Activated T-cell treated with anti-CD3 and anti-CD28 coated beads, Interleukin-2, amount 50 U/mL, for 24 hours (primary cell): ENCODE measurements around the gene LPAR5.
"Not testable (repeated sequence)": the region's sequence is repeated elsewhere in the genome, so short reads cannot be mapped to it uniquely, and the experiment has no call there.

Experiments used
- DNase-seq: peaks from one replicate; pipeline ENCODE4 v3.0.0-alpha.2; 2020
- H3K27ac Mint-ChIP-seq: 2 replicates; pipeline ENCODE4 v1.8.0; 2020; ENCODE audit warnings: mild to moderate bottlenecking, mixed read lengths
- H3K27me3 Mint-ChIP-seq: 2 replicates; pipeline ENCODE4 v1.8.0; 2020; ENCODE audit warnings: mixed read lengths
- H3K36me3 Mint-ChIP-seq: 2 replicates; pipeline ENCODE4 v1.8.0; 2020; ENCODE audit warnings: low read depth, mixed read lengths
- H3K4me1 Mint-ChIP-seq: 2 replicates; pipeline ENCODE4 v1.8.0; 2020; ENCODE audit warnings: low read depth, mixed read lengths
- H3K4me3 Mint-ChIP-seq: 2 replicates; pipeline ENCODE4 v1.8.0; 2020; ENCODE audit warnings: mild to moderate bottlenecking, moderate library complexity, mixed read lengths
- H3K9me3 Mint-ChIP-seq: 2 replicates; pipeline ENCODE4 v1.8.0; 2020; ENCODE audit warnings: mixed read lengths

The LPAR5 gene

GRCh38 chr12:6606331-6607131 lies 29.2 kb downstream of the LPAR5 start:
- DNase-seq = peak; percentile 74
- no peak overlapping the region for H3K4me3 Mint-ChIP-seq

GRCh38 chr12:6605421-6606330 lies 30.1 kb downstream of the LPAR5 start:
- Mint-ChIP-seq H3K27me3 (no peaks in the 10 kb centered on the region), H3K36me3 (peaks cover 56% of the 10 kb centered on the region), H3K9me3 (no peaks in the 10 kb centered on the region), H3K4me1 (peaks cover 45% of the 10 kb centered on the region), H3K4me3 (no peak overlapping the region), H3K27ac (peak overlapping the region; percentile 92)
- DNase-seq = peak; percentile 41

More at GRCh38 chr12:6606331-6607131, 29.2 kb downstream of the LPAR5 start:
- Mint-ChIP-seq H3K36me3 (peaks cover 48% of the 10 kb centered on the region), H3K27me3 (no peaks in the 10 kb centered on the region), H3K27ac (peak overlapping the region; percentile 92), H3K9me3 (no peaks in the 10 kb centered on the region), H3K4me1 (peaks cover 53% of the 10 kb centered on the region)

DNA sequence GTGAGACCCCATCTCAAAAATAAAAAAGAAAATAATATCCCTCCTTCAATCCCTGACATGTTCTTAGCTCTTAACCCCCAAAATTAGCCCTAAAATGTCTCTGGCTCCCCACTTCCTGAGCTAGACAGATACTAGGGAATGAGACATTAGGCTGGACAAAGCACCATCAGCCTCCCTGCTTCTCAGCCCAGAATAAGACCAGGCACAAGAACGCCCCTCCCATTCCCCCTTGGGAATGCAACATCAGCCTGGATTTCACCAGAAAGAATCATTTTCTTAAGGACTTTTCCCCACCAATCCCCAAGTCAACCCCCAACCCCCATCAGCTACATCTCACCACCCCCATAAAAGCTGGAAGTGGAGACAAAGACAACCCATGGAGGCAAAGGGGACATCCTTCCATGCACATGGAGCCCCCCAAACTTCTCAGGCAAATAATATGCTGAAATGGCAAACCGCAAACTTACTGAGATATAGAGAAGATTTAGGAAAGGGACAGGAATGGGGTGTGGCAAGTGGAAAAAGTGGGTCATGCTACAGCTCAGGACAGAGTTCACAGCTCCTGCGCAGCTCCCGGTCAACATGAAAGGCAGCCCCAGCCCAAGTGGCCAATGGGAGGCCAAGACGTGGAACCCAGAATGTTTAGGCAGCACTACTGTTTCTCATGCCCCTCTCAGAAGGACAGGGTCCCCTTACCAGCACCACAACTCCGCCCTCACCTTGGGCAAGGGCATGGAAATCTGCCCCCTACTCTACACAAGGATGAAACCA lies 31.3 kb downstream of the LPAR5 start:
- Mint-ChIP-seq H3K27me3 (no peaks in the 10 kb centered on the region), H3K36me3 (peaks cover 69% of the 10 kb centered on the region), H3K4me3 (no peak overlapping the region)

GRCh38 chr12:6603095-6603567 lies 32.6 kb downstream of the LPAR5 start:
- DNase-seq = peak; percentile 39
- no peak overlapping the region for H3K4me3 Mint-ChIP-seq
- H3K36me3 Mint-ChIP-seq = peaks cover 82% of the 10 kb centered on the region
- H3K4me1 Mint-ChIP-seq = peaks cover 45% of the 10 kb centered on the region
- no peaks in the 10 kb centered on the region for H3K27me3 Mint-ChIP-seq
- peak overlapping the region; percentile 92 for H3K27ac Mint-ChIP-seq
- no peaks in the 10 kb centered on the region for H3K9me3 Mint-ChIP-seq

More for the DNA sequence above, 31.3 kb downstream of the LPAR5 start:
- no peaks in the 10 kb centered on the region for H3K9me3 Mint-ChIP-seq
- peak overlapping the region; percentile 92 for H3K27ac Mint-ChIP-seq
- peaks cover 44% of the 10 kb centered on the region for H3K4me1 Mint-ChIP-seq
- no peak for DNase-seq

DNA sequence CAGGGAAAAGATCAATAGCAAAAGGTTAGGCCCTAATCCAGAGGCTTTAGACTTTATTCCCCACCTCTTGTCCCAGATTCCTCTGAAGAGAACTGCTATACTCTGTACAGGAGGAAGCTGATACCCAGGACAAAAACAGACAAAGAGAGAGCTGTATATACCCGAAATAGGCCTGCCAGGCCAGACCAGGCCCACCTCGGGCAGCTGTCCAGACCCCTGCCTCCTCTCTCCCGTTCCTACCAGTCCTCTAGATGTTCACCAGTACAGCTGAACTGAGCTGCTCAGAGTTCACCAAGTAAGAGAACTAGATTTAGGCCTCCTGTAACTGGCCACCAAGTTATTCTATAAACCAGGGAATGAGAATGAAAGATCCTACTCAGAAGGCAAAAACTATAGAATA lies 33.2 kb downstream of the LPAR5 start:
- Mint-ChIP-seq H3K4me1 (peaks cover 45% of the 10 kb centered on the region), H3K9me3 (no peaks in the 10 kb centered on the region), H3K27ac (peak overlapping the region; percentile 92), H3K36me3 (peaks cover 88% of the 10 kb centered on the region), H3K4me3 (peak overlapping the region; percentile 0), H3K27me3 (no peaks in the 10 kb centered on the region)
- no peak for DNase-seq

- peaks cover 94% of the 10 kb centered on the region for H3K36me3 Mint-ChIP-seq
- H3K9me3 Mint-ChIP-seq, H3K4me3 Mint-ChIP-seq, H3K27me3 Mint-ChIP-seq, DNase-seq: not testable (repeated sequence)
- H3K4me1 Mint-ChIP-seq = peaks cover 14% of the 10 kb centered on the region
- peak overlapping the region; percentile 71 for H3K27ac Mint-ChIP-seq
Observed at GRCh38 chr12:6595673-6596072, 40.1 kb downstream of the LPAR5 start.

DNA sequence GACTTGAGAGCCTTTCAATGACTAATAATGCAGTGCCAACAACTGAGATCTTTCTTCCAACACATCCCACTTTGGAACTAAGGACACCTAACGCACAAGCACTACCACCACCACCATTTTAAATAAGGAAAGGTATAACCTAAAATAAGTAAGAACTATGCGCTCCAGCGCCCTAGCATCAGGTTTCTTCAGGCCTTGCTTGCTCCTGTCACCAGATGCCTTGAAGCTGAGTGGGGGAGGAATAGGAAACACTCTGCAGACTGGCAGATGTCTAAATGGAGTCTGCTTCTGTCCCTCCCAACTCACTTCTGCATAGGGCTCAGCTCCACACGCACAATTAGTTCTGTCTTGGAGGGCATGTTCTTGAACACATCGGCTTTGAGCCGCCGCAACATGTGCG lies 43.7 kb downstream of the LPAR5 start:
- Mint-ChIP-seq H3K9me3 (no peaks in the 10 kb centered on the region), H3K36me3 (peaks cover 94% of the 10 kb centered on the region), H3K4me1 (peaks cover 12% of the 10 kb centered on the region), H3K27ac (peak overlapping the region; percentile 59), H3K4me3 (no peak overlapping the region), H3K27me3 (no peaks in the 10 kb centered on the region)
- DNase-seq = no peak

DNA sequence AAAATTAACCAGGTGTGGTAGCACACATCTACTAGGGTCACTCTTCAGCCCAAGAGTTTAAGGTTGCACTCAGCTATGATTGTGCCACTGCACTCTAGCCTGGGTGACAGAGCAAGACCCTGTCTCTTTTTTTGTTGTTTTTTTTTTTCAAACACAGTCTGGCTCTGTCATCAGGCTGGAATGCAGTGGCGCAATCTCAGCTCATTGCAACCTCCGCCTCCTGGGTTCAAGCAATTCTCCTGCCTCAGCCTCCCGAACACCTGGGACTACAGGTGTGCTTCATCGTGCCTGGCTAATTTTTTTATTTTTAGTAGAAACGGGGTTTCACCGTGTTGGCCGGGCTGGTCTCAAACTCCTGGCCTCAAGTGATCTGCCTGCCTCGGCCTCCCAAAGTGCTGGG lies 49.2 kb downstream of the LPAR5 start:
- H3K9me3 Mint-ChIP-seq, H3K4me3 Mint-ChIP-seq, H3K27me3 Mint-ChIP-seq, H3K4me1 Mint-ChIP-seq, DNase-seq: not testable (repeated sequence)
- Mint-ChIP-seq H3K36me3 (peaks cover 94% of the 10 kb centered on the region), H3K27ac (peak overlapping the region; percentile 78)

DNA sequence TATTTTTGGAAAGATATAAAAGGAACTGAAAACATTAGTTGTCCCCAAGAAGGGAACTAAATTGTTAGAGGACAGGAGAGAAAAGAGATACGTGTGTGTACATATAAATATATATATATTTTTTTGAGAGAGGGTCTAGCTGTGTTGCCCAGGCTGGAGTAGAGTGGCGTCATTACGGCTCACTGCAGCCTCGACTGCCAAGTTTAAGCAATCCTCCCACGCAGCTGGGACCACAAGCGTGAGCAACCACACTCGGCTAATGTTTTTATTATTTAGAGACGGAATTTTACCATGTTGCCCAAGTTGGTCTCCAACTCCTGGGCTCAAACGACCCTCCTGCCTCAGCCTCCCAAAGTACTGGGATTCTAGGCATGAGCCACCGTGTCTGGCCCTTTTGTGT lies 51.5 kb downstream of the LPAR5 start:
- Mint-ChIP-seq H3K36me3 (peaks cover 92% of the 10 kb centered on the region), H3K27me3 (no peaks in the 10 kb centered on the region)

DNA sequence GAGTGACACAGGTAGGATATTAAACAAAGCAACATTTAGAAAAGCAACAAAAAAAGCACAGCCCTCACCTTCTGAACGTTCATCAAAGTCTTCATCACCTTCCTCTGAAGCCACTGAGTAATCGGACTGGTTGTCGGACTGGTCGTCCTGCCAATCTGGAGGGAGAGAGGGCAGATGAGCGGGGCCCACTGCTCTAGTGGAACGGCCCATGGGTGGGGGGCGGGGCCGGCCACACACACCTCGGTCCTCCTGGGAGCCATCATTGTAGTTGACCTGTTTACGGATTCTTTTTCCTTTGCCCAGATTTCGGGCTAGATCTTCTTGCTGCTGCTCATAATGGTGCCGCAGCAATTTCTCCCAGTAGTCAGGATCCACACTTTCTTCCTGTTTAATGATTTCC lies 52.8 kb downstream of the LPAR5 start:
- Mint-ChIP-seq H3K9me3 (no peaks in the 10 kb centered on the region), H3K27ac (peak overlapping the region; percentile 58), H3K36me3 (peaks cover 92% of the 10 kb centered on the region), H3K27me3 (no peaks in the 10 kb centered on the region), H3K4me3 (no peak overlapping the region), H3K4me1 (peaks cover 9% of the 10 kb centered on the region)
- no peak for DNase-seq

More for the DNA sequence above, 51.5 kb downstream of the LPAR5 start:
- no peak overlapping the region for H3K27ac Mint-ChIP-seq
- peaks cover 2% of the 10 kb centered on the region for H3K4me1 Mint-ChIP-seq
- H3K4me3 Mint-ChIP-seq = no peak overlapping the region
- H3K9me3 Mint-ChIP-seq = no peaks in the 10 kb centered on the region
- DNase-seq = no peak

DNA sequence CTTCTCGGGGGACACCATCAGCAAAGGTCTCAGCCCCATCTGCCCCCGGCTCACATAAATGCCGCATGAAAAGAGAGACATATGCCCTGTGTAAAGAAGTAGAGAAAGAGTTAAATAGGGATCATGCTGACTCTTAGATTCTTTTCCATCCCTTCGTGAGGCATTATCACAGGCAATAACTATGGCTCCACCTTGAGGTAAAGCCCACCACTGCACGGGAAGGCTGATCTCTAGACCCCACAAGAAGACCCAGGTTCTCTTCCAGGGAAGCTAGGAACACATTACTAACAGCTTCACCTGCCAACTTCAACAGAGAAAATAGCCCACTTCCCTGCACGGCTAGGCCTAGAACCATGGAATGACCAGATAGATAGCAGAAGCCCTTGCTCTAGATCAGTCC lies 53.6 kb downstream of the LPAR5 start:
- Mint-ChIP-seq H3K9me3 (no peaks in the 10 kb centered on the region), H3K27me3 (no peaks in the 10 kb centered on the region), H3K36me3 (peaks cover 92% of the 10 kb centered on the region), H3K27ac (peak overlapping the region; percentile 55), H3K4me1 (peaks cover 14% of the 10 kb centered on the region), H3K4me3 (no peak overlapping the region)
- DNase-seq = no peak

- peaks cover 55% of the 10 kb centered on the region for H3K4me1 Mint-ChIP-seq
- no peaks in the 10 kb centered on the region for H3K9me3 Mint-ChIP-seq
- H3K4me3 Mint-ChIP-seq = no peak overlapping the region
- no peak for DNase-seq
- H3K27ac Mint-ChIP-seq = peak overlapping the region; percentile 91
- H3K36me3 Mint-ChIP-seq = peaks cover 94% of the 10 kb centered on the region
- H3K27me3 Mint-ChIP-seq = no peaks in the 10 kb centered on the region
Observed at GRCh38 chr12:6575648-6576047, 60.1 kb downstream of the LPAR5 start.

DNA sequence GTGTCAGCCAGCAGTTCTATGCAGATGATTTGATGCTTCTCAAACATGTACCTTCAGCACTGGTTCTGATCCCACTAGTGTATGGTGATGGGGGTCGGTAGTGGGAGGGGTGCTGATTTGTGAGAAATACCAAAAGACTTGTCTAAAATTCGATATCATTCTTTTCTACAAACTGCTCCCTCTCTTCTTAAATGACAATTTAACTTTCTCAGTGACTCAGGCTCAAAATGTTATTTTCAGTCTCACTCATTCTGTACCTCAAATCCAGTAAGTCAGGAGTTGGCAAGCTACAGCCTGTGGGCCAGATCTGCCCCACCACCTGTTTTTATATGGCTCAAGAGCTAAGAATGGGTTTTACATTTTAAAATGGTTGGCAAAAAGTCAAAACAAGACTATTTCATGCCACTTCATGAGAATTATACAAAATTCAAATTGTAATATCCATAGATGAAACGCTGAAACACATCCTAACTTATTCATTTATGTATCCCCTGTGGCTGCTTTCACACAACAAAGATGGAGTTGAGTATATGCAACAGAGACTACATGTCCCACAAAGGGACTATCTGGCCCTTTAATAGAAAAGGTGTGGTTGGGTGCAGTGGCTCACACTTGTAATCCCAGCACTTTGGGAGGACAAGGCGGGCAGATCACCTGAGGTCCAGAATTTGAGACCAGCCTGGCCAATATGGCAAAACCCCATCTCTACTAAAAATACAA lies 61.0 kb downstream of the LPAR5 start:
- Mint-ChIP-seq H3K9me3 (no peaks in the 10 kb centered on the region), H3K36me3 (peaks cover 97% of the 10 kb centered on the region), H3K27me3 (no peaks in the 10 kb centered on the region), H3K27ac (peak overlapping the region; percentile 91), H3K4me1 (peaks cover 64% of the 10 kb centered on the region), H3K4me3 (peak overlapping the region; percentile 15)
- no peak for DNase-seq
